Measurements from ENCODE around the gene SULT1C4.
"Not testable (repeated sequence)": the region's sequence is repeated elsewhere in the genome, so short reads cannot be mapped to it uniquely, and the experiment has no call there.

Gene SULT1C4

GRCh38 chr2:108377815-108378630 lies at the start of gene SULT1C4:
Gene SULT1C4, plus strand, starts transcription at chr2:108377954. Its CDS starts 384 bp downstream, at chr2:108378338.
- no peak for DNase-seq (ENCODE audit: low read depth)

GRCh38 chr2:108329771-108330170 lies 48.0 kb upstream of the SULT1C4 start:
- no peak for DNase-seq (ENCODE audit: low read depth)

- no peak for DNase-seq (ENCODE audit: low read depth)
Observed at GRCh38 chr2:108330979-108331378, 46.8 kb upstream of the SULT1C4 start.

- no peak for DNase-seq (ENCODE audit: low read depth)
Observed at GRCh38 chr2:108345951-108346350, 31.8 kb upstream of the SULT1C4 start.

GRCh38 chr2:108346827-108347226 lies 30.9 kb upstream of the SULT1C4 start:
- DNase-seq (ENCODE audit: low read depth): no peak

- DNase-seq (ENCODE audit: low read depth): no peak
Observed at GRCh38 chr2:108347786-108348185, 30.0 kb upstream of the SULT1C4 start.

- DNase-seq (ENCODE audit: low read depth): no peak
Observed at GRCh38 chr2:108348816-108349570, 28.8 kb upstream of the SULT1C4 start.

GRCh38 chr2:108349571-108349928 lies 28.2 kb upstream of the SULT1C4 start:
- no peak for DNase-seq (ENCODE audit: low read depth)

- no peak for DNase-seq (ENCODE audit: low read depth)
Observed at GRCh38 chr2:108351889-108352288, 25.9 kb upstream of the SULT1C4 start.

- no peak for DNase-seq (ENCODE audit: low read depth)
Observed at GRCh38 chr2:108354136-108354535, 23.6 kb upstream of the SULT1C4 start.

- DNase-seq (ENCODE audit: low read depth): no peak
Observed at GRCh38 chr2:108355906-108356734, 21.6 kb upstream of the SULT1C4 start.

GRCh38 chr2:108359336-108359735 lies 18.4 kb upstream of the SULT1C4 start:
- not testable (repeated sequence) for DNase-seq (ENCODE audit: low read depth)

GRCh38 chr2:108360776-108361468 lies 16.8 kb upstream of the SULT1C4 start:
- no peak for DNase-seq (ENCODE audit: low read depth)

- DNase-seq (ENCODE audit: low read depth): no peak
Observed at GRCh38 chr2:108363024-108363907, 14.5 kb upstream of the SULT1C4 start.

GRCh38 chr2:108363908-108364225 lies 13.9 kb upstream of the SULT1C4 start:
- DNase-seq (ENCODE audit: low read depth): no peak

GRCh38 chr2:108364676-108365297 lies 13.0 kb upstream of the SULT1C4 start:
- no peak for DNase-seq (ENCODE audit: low read depth)

- no peak for DNase-seq (ENCODE audit: low read depth)
Observed at GRCh38 chr2:108365656-108366055, 12.1 kb upstream of the SULT1C4 start.

- no peak for DNase-seq (ENCODE audit: low read depth)
Observed at GRCh38 chr2:108367014-108367413, 10.7 kb upstream of the SULT1C4 start.

GRCh38 chr2:108367561-108368175 lies 10.1 kb upstream of the SULT1C4 start:
- no peak for DNase-seq (ENCODE audit: low read depth)

- no peak for DNase-seq (ENCODE audit: low read depth)
Observed at GRCh38 chr2:108369153-108369552, 8.6 kb upstream of the SULT1C4 start.

Measured in T-helper 22 cell (primary cell).